Panc1 (cell line): ENCODE data around the gene MRAP. TPM values are rescaled to one million over a fixed set of nuclear protein-coding genes. Genes with fewer than 3 reads are reported as not detected.

Experiments used
- ATAC-seq: fragments of 200-7000 bp; cut with Tn5 transposase; 2 replicates; pipeline ENCODE4 v1.9.1; 2020; ENCODE audit warnings: mild to moderate bottlenecking, moderate library complexity
- BruUV-seq: library from RNA; stranded (reverse); fragments of 400-500 nt; replicated peaks from 2 replicates; lab custom pipeline; 2021; lab: Mats Ljungman, UMichigan
- CTCF ChIA-PET: fragments of 300-600 bp; sonication (Branson Sonifier 250); formaldehyde crosslinking; loops from one replicate; lab custom pipeline; 2022; ENCODE audit warnings: antibody characterized with exemption; lab: Charles Lee
- POLR2A ChIA-PET: fragments of 300-600 bp; sonication (Branson Sonifier 250); formaldehyde crosslinking; loops from one replicate; lab custom pipeline; 2022; ENCODE audit warnings: antibody characterized with exemption; lab: Charles Lee
- DNase-seq: peaks from one replicate; pipeline ENCODE4 v3.0.0-alpha.2; 2010; ENCODE audit warnings: low read depth, low spot score
- H3K27ac ChIP-seq: 2 replicates; pipeline ENCODE4 v1.5.1; 2011; ENCODE audit warnings: mild to moderate bottlenecking, low read length, inconsistent platforms
- H3K27me3 ChIP-seq: fragments of 200-500 bp; sonication (Bioruptor generic); 2 replicates; pipeline ENCODE4 v1.6.0; 2014; ENCODE audit warnings: low read length, inconsistent platforms; ENCODE audit not compliant: control insufficient read depth, insufficient read depth
- H3K36me3 ChIP-seq: fragments of 200-500 bp; sonication (Bioruptor generic); 2 replicates; pipeline ENCODE4 v1.5.1; 2014; ENCODE audit warnings: inconsistent platforms, mild to moderate bottlenecking, low read length, moderate library complexity; ENCODE audit not compliant: control insufficient read depth, insufficient read depth
- H3K4me1 ChIP-seq: 2 replicates; pipeline ENCODE4 v1.5.1; 2011; ENCODE audit warnings: inconsistent platforms, mild to moderate bottlenecking, low read length, moderate library complexity; ENCODE audit not compliant: control insufficient read depth, insufficient read depth
- H3K4me3 ChIP-seq, 2 experiments: 2 replicates each; pipeline ENCODE4 v1.5.1; 2011 to 2012; ENCODE audit warnings: low read depth in 2 of 2, low read length in 2 of 2, mild to moderate bottlenecking in 2 of 2, inconsistent platforms in 1 of 2, moderate library complexity in 1 of 2
- H3K9me3 ChIP-seq: fragments of 200-500 bp; sonication (Bioruptor generic); 2 replicates; pipeline ENCODE4 v1.5.1; 2014; ENCODE audit warnings: low read depth, mild to moderate bottlenecking, inconsistent platforms, low read length, moderate library complexity; ENCODE audit not compliant: control insufficient read depth, insufficient read depth
- CTCF ChIP-seq: fragments of 450-650 bp; IDR thresholded peaks from 2 replicates; pipeline ENCODE4 v1.5.1; 2017; ENCODE audit warnings: mild to moderate bottlenecking
- POLR2AphosphoS5 ChIP-seq: IDR thresholded peaks from 2 replicates; pipeline ENCODE4 v1.6.1; 2012; ENCODE audit warnings: mild to moderate bottlenecking, low read depth, low read length, moderate library complexity
- SIN3A ChIP-seq: IDR thresholded peaks from 2 replicates; pipeline ENCODE4 v1.6.1; 2012; ENCODE audit warnings: low read depth, mild to moderate bottlenecking, low read length, moderate library complexity, borderline replicate concordance; ENCODE audit not compliant: insufficient read depth
- TCF7L2 ChIP-seq: IDR thresholded peaks from 2 replicates; pipeline ENCODE4 v1.6.1; 2011; ENCODE audit warnings: mild to moderate bottlenecking, low read depth, low read length, inconsistent platforms
- in situ Hi-C: cut with HindIII; loops from 2 replicates; pipeline ENCODE4 v1.10.0; 2016; ENCODE audit warnings: low sequenced_read_pairs, low pct_unique_long_range_greater_than_20kb
- intact Hi-C: fragments of 100-400 bp; cut with micrococcal nuclease; formaldehyde crosslinking; loops from one replicate; pipeline ENCODE4 v1.10.0; 2022; ENCODE audit not compliant: unreplicated experiment
- total RNA-seq: library from RNA; stranded (reverse); gene quantifications from one replicate; pipeline ENCODE4 v1.2.1, GENCODE V29; 2021; ENCODE audit not compliant: unreplicated experiment
- TF ChIP-seq, protein P1 (sequence below), 2 experiments: IDR thresholded peaks; 2 replicates each; pipeline ENCODE4 v1.6.1; 2011 to 2012; ENCODE audit warnings: low read depth in 2 of 2, control low read depth in 1 of 2, low read length in 1 of 2, mild to moderate bottlenecking in 1 of 2, moderate library complexity in 1 of 2; ENCODE audit not compliant: insufficient read depth in 1 of 2

Gene MRAP
- total RNA-seq, 1 experiment from 2014 or later: not detected

DNA sequence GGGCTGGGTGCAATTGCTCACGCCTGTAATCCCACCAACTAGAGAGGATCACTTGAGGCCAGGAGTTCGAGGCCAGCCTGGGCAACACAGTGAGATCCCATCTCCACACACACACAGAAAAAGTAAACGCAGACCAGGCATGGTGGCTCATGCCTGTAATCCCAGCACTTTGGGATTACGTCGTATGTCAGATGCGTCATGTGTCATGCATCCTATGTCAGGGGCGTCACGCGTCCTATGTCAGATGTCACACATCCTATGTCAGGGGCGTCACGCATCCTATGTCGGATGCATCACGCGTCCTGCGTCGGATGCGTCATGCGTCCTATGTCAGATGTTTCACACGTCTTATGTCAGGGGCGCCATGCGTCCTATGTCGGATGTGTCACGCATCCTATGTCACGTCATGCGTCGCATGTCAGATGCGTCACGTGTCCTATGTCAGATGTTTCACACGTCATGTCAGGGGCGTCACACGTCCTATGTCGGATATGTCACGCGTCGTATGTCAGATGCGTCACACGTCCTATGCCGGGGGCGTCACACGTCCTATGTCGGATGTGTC lies 1.5 kb downstream of the MRAP start:
- ChIA-PET POLR2A (no interaction called here), CTCF (no interaction called here)
- no peaks in the 10 kb centered on the region for H3K9me3 ChIP-seq
- ATAC-seq (no peak), DNase-seq (no peak)
- intact Hi-C loops (no loop called here), in situ Hi-C loops (no loop called here)
- no peak overlapping the region for H3K4me3 ChIP-seq
- no peaks in the 10 kb centered on the region for H3K27me3 ChIP-seq
- TF ChIP-seq, protein P1, sequence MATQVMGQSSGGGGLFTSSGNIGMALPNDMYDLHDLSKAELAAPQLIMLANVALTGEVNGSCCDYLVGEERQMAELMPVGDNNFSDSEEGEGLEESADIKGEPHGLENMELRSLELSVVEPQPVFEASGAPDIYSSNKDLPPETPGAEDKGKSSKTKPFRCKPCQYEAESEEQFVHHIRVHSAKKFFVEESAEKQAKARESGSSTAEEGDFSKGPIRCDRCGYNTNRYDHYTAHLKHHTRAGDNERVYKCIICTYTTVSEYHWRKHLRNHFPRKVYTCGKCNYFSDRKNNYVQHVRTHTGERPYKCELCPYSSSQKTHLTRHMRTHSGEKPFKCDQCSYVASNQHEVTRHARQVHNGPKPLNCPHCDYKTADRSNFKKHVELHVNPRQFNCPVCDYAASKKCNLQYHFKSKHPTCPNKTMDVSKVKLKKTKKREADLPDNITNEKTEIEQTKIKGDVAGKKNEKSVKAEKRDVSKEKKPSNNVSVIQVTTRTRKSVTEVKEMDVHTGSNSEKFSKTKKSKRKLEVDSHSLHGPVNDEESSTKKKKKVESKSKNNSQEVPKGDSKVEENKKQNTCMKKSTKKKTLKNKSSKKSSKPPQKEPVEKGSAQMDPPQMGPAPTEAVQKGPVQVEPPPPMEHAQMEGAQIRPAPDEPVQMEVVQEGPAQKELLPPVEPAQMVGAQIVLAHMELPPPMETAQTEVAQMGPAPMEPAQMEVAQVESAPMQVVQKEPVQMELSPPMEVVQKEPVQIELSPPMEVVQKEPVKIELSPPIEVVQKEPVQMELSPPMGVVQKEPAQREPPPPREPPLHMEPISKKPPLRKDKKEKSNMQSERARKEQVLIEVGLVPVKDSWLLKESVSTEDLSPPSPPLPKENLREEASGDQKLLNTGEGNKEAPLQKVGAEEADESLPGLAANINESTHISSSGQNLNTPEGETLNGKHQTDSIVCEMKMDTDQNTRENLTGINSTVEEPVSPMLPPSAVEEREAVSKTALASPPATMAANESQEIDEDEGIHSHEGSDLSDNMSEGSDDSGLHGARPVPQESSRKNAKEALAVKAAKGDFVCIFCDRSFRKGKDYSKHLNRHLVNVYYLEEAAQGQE (IDR thresholded peaks at IDR 0.05; ENCODE audit: insufficient read depth in 1 of 2, low read depth in 2 of 2, low read length in 1 of 2): no peak
- TF ChIP-seq POLR2AphosphoS5: no peak
- TF ChIP-seq TCF7L2: no peak
- no peak for TF ChIP-seq SIN3A
- no peak for TF ChIP-seq CTCF
- no TSS peak for BruUV-seq
- no peaks in the 10 kb centered on the region; the same call in 1 of the 2 replicates for H3K36me3 ChIP-seq
- H3K4me1 ChIP-seq: no peaks in the 10 kb centered on the region
- no peak overlapping the region for H3K27ac ChIP-seq

- TF ChIP-seq CTCF (no peak), TCF7L2 (no peak), POLR2AphosphoS5 (no peak), SIN3A (no peak)
- TF ChIP-seq, protein P1 (IDR thresholded peaks at IDR 0.05; ENCODE audit: insufficient read depth in 1 of 2, low read depth in 2 of 2, low read length in 1 of 2): no peak
- Histone ChIP-seq H3K36me3 (no peaks in the 10 kb centered on the region; the same call in 1 of the 2 replicates), H3K9me3 (no peaks in the 10 kb centered on the region), H3K27ac (no peak overlapping the region), H3K27me3 (no peaks in the 10 kb centered on the region), H3K4me3 (no peak overlapping the region), H3K4me1 (no peaks in the 10 kb centered on the region)
- intact Hi-C loops (no loop called here), in situ Hi-C loops (no loop called here)
- no peak for DNase-seq
- POLR2A ChIA-PET: no interaction called here
- BruUV-seq: no TSS peak
- no peak for ATAC-seq
- CTCF ChIA-PET: no interaction called here
These were observed 2.9 kb downstream of the MRAP start for GRCh38 chr21:32301596-32301995.
